ENCODE results near the gene FHIT.

The FHIT gene

GRCh38 chr3:60102154-60102553 is 1149.1 kb downstream of the FHIT start:
- DNase-seq (ENCODE audit: low spot score) = no peak

DNA sequence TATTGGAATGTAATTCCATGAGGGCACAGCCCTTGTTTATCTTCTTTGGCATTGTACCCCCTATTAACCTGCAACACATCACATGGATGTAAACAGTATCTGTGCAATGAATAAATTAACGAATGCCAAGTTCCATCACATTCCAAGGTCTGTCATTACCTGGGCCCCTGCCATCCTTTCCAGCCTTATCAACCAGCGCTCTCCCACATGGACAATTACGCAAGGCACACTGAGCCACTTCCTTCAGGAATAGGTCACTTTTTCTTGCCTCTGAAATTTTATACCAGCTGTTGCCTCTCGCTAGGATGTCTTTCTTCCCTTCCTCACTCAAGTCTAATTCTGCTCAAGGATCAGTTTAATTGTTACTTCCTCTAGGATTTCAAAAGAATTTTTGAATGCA is 1149.6 kb downstream of the FHIT start:
- DNase-seq (ENCODE audit: low spot score) = no peak

- no peak for DNase-seq (ENCODE audit: low spot score)
Observed at GRCh38 chr3:60096403-60096802, 1154.8 kb downstream of the FHIT start.

- DNase-seq (ENCODE audit: low spot score) = no peak
Observed at GRCh38 chr3:60095930-60096329, 1155.3 kb downstream of the FHIT start.

DNA sequence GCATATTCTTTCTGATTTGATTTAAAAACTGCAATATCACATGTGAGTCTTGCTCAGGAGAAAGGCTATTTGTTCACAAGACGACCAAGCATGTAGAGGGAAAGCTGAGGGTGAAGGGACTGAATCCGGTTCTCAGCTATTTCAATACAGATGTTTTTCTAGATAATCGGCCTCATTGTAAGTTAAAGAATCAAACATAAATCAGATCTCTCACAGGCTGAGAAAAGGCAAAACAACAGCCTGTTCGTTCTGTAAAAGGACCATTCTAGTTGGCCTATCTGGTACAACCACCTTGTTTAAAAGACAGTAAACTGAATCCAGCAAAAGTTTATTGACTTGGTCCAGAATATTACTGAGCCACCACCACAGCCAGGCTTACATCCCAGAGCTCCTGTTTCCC is 1155.7 kb downstream of the FHIT start:
- no peak for DNase-seq (ENCODE audit: low spot score)

- no peak for DNase-seq (ENCODE audit: low spot score)
Observed at GRCh38 chr3:60094392-60094947, 1156.8 kb downstream of the FHIT start.

- no peak for DNase-seq (ENCODE audit: low spot score)
Observed at GRCh38 chr3:60090548-60090947, 1160.7 kb downstream of the FHIT start.

DNA sequence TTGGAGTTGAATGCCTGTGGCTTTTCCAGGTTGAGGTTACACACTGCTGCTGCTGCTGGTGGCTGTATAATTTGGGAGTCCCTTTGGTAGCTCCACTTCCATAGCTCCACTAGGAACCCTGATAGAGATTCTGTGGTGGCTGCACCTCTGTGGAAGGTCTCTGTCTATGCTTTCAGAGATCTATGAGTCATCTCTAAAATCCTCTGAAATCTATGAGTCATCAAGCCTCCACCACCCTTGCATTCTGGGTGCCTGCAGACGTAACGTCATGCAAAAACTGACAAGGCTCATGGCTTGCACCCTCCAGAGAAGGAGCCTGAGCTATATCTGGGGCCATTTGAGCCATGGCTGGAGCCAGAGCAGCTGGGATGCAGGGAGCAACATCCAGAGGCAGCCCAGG is 1164.4 kb downstream of the FHIT start:
- DNase-seq (ENCODE audit: low spot score) = no peak

DNA sequence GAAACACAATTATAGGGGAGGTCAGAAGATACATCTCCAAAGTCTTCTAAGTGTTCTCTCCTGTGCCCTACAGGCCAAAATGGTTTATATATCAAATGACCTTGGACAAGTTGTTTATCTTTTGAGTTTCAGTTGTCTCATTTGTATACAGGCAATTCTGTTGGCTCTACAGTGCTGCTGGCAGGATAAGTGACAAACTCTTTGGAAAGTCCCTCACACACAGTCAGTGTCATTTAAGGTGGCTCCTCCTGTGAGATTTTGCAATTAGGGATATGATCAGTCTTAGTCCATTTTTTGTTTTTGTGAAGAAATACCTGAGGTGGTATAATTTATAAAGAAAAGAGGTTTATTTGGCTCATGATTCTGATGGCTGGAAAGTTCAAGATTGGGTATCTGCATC is 1165.6 kb downstream of the FHIT start:
- no peak for DNase-seq (ENCODE audit: low spot score)

- DNase-seq (ENCODE audit: low spot score) = no peak
Observed at GRCh38 chr3:60081381-60082095, 1169.7 kb downstream of the FHIT start.

- DNase-seq (ENCODE audit: low spot score) = peak; percentile 19
Observed at GRCh38 chr3:60080648-60081047, 1170.6 kb downstream of the FHIT start.

- no peak for DNase-seq (ENCODE audit: low spot score)
Observed at GRCh38 chr3:60079076-60079475, 1172.2 kb downstream of the FHIT start.

DNA sequence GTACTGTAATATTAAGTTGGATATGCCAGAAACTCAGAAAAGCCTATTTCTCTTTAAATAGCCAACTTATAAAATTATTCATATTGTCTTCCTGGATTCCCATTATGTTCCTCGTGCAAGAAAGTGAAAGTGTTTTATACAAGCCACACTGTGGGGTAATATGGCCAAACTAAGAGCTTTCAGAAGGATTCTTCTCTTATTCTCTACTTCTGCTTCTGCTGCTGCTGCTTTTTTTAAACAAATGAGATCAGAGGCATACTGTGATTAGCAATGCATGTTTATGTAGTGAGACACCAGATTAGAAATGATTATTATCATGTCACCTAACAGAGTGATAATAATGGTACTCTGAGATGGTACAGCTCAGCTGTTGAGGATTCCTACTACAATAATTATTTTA is 1174.9 kb downstream of the FHIT start:
- no peak for DNase-seq (ENCODE audit: low spot score)

GRCh38 chr3:60073942-60074341 is 1177.3 kb downstream of the FHIT start:
- DNase-seq (ENCODE audit: low spot score) = no peak

- DNase-seq (ENCODE audit: low spot score) = no peak
Observed at GRCh38 chr3:60073228-60073627, 1178.0 kb downstream of the FHIT start.

DNA sequence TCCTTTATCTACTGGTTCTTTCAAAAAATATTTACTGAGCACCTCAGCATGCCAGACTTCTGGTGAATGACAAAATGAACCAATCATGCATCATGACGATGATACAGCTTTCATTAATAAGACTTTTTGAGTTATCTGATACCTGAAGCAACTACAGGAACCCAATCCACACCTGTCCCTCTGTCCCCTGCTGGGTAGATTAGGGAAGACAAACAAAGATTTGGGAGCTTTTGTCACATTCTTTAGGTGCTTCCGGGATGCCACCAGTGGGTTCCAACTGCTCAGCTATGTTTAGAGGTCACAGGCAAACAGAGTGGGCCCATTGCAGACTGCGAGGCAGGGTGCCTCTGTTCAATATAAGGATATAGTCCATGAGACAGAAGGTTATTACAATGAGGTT is 1180.9 kb downstream of the FHIT start:
- DNase-seq (ENCODE audit: low spot score) = no peak

- DNase-seq (ENCODE audit: low spot score) = no peak
Observed at GRCh38 chr3:60065227-60065868, 1185.9 kb downstream of the FHIT start.

- DNase-seq (ENCODE audit: low spot score) = no peak
Observed at GRCh38 chr3:60064210-60065178, 1186.8 kb downstream of the FHIT start.

DNA sequence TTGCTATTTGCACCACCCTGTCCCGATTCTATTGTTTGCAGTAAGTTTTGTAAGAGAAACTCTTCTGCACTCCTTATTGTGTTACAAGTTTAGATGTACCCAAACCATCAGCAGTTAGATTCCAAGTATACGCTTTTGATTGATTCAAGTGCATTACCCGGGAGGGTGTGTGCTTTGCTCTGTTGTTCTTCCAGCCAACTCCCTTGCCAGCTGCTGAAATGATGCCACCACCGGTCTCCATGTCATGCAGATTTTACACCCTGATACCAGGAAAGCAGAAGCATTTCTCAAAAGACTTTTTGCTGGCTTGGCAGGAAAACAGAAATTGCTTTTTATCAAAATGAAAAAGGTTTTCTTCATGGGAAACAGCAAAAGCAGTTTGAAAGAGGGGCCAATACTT is 1194.8 kb downstream of the FHIT start:
- DNase-seq (ENCODE audit: low spot score) = no peak

DNA sequence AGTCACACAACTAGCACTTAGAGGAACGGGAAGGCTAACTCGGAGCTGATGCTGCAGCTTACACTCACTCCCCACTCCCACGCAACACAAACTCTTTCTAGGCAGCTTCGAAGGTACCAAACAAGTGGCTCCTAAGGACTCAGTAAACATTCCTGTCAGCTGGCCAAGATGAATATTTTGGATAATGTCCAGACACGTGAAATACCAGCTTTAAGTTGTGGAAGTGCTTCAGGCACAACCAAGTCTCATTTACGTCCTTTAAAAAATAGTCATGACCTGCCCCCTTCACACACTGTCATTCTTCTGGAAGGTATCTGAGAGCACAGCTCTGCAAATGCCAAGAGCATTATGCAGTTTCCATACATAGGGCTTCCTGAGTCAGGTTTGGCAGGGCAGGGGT is 1195.5 kb downstream of the FHIT start:
- DNase-seq (ENCODE audit: low spot score) = no peak

DNA sequence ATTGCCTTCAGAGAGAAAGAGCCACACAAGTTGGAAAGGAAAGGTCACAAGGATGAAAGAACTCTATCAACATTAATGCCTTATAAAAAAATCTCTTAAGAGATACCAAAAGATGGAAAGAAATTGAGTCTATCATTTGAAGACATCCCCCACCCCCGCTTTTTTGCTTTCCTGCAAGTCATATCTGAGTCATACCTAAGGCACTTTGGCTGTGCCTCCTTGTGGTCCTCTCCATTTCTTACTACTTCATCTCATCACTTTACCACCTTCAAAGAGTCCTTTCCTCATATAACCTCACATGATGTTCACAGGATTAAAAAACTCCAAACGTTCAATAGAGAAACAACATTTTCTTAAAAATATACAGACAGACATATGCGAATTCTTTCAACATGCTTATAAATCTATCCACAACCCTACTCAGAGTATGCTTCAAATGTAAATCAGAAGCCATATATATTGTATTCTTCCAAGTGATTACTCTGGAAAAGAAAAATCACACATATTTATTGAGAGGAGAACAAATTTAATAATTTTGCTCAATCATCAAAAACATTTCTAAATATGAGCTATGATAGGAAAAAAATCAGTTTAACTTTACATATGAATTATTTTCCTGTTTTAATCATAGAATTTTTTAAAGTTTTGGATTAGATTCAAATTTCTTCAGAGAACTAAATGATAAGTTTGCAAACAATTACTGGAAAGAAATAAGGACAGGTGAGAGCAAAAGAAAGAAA is 1197.6 kb downstream of the FHIT start:
- no peak for DNase-seq (ENCODE audit: low spot score)

DNA sequence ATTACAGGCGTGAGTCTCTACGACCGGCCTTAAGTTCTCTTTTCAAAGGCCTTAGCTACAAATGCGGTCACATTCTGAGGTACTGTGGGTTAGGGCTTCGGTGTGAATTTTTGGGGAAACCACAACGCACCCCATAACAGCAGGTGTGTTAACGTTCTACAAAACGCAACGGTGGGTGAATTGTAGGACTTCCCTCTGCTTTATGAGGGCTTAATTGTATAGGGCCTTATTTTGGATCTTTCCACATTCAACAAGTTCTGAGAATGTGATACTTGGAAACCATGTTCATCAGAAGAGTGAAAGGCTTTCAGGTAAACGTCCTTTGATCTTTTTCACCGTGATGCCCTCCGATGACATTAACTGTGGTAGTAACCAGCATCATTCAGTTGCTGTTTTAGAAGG is 1202.8 kb downstream of the FHIT start:
- no peak for DNase-seq (ENCODE audit: low spot score)

Data from globus pallidus (tissue), 1 donor.